ENCODE measurements around the gene ICA1L.

GRCh38 chr2:202883987-202884675 is 12.6 kb upstream of the ICA1L start:
- TF ChIP-seq ZNF274 (IDR thresholded peaks at IDR 0.05; ENCODE audit: low read depth, low read length) (no peak), YY1 (IDR thresholded peaks at IDR 0.05; ENCODE audit: insufficient read depth, insufficient read length) (no peak), SUZ12 (IDR thresholded peaks at IDR 0.05; ENCODE audit: extremely low read depth, insufficient read depth, insufficient read length) (no peak)
